Activated effector memory CD4-positive, alpha-beta T cell treated with Interleukin-2 at 50 U/mL for 16 hours (primary cell): ENCODE results near the gene ANKRD11.
"Not testable (repeated sequence)": the region's sequence is repeated elsewhere in the genome, so short reads cannot be mapped to it uniquely, and the experiment has no call there.

Source experiments
- DNase-seq: peaks from one replicate; pipeline ENCODE4 v3.0.0-alpha.2; 2020

ANKRD11 gene

DNA sequence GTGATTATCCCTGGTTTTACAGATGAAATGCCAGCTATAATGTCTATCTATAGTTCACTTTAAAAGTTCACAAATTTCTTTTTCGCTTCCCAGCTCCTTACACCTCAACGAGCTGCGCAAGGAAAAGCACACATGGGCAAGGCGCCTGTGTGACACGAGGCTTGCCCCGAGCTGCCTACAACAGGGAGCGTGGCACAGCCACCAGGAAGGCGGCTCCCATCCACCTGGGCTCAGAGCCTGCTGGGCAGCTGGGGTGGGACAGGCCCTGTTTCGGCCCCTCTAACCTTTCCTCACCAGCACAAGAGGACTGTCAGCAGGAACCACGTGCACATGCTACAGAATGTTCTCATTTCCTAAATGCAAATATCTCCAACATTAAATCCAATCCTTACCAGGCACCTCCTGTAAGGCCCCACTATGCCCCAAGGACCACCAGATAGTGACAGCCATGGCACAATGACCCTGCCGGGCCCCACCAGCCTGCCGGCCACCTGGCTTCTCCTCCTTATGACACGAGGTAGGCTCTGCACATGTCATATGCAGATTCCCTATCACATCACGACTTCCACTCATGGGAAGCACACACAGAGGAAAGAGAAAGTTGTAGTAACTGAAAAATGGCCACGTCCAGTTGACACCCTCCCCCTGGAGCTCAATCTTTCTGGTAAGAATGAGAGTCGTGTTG lies 180.8 kb downstream of the ANKRD11 start:
- no peak for DNase-seq

DNA sequence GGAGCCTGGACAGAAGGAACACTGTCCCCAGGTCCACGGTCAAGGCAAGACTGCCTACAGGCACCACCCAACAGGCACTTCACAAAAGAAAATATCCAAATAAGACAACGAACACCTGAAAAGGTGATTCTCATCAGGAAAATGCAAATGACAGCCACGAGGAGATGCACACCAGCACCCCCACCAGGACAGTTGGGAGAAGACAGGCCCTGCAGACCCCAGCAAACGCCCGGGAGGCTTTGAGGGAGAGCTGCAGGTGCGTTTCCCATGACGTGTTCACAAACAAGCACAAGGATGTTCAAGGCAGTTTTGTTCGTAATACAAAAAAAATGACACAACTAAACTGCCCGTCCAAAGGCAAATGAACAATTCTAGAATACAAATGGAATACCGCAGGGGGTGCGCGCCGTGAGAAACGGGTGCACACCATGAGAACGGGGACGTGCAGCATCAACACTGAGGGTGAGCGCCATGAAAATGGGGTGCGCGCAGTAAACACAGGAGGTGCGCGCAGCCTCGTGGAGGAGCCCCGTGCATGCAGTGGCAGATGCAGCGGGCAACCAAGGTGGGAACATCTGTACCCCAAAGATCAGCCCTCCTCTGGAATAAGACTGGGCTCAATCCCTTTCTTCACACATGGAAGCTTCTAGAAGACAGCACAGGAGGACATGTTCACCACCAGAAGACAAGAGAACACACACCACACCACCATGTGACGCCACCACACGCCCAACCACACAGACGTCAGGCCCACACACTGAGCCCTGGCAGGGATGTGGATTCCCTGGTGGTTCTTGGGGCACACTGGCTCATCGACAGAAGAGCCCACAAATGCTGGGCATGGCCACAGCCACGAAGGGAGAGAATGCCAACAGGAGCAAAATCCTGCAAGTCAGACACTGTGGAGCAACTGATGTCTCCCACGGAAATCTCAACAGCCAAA lies 181.7 kb downstream of the ANKRD11 start:
- no peak for DNase-seq

DNA sequence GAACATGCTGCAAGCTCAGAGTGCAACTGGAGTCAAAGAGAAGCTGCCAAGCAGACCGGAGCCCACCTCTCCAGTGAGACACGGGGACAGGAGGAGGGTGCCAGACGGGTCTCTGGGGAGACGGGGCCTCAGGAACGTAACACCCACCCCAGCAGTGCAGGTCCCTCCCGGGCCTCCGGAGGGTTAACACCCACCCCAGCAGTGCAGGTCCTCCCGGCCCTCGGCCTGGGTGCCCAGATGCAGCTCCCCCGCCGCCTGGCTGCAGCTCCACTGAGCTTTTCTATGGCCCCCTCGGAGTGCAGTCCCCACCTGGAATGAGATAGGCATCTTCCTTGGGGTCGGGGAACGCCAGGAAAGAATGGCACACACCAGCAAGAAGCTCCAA lies 182.9 kb downstream of the ANKRD11 start:
- DNase-seq: no peak

DNA sequence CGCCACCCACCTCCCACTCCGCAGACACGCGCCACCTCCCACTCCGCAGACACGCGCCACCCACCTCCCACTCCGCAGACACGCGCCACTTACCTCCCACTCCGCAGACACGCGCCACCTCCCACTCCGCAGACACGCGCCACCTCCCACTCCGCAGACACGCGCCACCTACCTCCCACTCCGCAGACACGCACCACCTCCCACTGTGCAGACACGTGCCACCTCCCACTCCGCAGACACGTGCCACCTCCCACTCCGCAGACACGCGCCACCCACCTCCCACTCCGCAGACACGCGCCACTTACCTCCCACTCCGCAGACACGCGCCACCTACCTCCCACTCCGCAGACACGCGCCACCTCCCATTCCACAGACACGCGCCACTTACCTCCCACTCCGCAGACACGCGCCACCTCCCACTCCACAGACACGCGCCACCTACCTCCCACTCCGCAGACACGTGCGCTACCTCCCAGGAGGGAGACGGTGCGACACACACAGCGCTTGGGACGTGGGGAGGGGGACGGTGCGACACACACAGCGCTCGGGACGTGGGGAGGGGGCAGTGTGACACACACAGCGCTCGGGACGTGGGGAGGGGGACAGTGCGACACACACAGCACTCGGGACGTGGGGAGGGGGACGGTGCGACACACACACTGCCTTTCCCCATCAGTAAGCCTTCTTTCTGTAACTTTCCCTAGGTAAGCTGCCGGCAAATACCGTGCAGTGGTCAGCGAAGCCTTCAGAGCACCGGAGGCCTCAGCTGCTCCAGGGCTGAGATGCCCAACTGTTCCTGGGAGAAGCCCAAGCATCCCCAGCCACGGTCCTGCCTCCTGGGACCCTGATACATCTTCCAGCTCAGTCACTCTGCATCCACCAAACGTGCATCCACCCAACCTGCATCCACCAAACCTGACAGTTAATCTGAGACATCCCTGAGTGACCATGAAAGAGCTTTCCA lies 183.6 kb downstream of the ANKRD11 start:
- not testable (repeated sequence) for DNase-seq

DNA sequence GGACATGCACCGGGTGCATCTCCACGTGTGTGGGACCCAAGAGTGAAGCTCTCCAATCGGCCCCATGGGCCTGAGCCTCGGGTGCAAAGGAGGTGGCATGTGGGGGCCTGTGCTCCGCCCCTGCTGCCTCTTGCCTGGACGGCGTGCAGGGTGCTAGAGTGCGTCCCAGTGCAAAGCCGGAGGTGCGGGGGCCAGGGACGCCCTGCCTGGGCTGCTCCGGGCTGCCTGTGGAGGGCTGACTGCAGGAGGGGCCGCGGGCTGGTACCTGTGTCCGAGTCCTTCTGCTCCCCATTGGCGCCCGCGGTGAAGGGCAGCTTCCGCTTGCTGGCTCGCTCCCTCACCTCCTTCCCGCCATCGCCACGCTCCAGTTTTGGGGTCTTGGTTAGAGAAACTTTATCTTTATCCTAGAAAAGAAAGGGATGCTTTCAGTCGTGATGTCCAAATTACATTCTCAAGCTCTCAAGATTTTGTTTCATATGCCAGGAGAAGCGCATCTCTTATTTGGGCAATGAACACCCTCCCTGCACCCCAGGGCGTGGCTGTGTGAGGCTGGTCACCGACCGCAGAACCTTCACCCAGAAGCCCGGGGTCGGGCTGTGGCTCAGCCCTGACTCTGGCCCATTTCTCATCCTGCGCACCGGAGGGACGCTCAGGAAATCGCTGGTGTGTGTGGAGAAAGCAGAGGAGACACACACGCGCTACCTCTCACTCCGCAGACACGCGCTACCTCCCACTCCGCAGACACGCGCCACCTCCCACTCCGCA lies 185.2 kb downstream of the ANKRD11 start:
- DNase-seq: no peak

DNA sequence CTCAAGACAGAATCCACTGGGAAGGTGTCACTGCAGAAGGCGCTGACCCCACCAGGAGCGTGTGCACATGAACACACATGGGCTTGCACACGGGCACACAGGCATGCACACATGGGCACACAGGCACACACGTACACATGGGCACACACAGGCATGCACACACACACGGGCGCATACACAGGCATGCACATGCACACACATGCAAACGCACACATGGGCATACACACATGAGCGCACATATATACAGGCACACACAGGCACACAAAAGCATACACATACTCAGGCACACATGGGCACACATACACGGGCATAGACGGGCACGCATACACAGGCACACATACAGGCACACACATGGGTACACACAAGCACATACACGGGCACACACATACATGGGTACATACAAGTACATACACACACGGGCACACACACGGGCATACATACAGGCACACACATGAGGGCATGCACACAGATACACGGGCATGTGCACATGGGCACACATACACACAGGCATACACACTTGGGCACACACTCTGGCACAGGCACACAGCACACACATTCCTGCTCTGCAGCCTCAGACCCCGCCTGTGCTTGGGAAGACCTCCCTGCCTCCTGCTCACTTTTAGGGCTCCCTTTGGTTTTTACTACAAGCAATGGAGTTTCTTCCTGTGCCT lies 186.0 kb downstream of the ANKRD11 start:
- DNase-seq: no peak

DNA sequence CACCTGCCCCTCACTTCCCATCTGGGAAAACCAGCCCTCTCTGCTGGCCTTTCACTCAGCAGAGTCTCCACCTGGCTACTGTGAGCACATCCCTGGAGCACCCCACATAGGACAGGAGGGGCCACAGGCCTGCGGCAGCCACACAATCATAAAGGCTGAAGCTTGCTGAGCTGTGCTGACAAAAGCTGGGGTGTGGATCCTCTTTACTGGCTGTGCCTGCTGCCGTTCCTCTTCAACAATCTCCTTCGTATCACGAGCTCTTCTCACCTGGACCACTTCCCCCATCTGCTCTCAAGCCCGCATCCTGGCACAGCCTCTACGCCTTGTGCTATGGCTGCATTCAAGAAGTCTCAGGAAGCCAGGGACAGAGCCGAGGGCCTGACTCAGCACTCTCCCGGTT lies 186.7 kb downstream of the ANKRD11 start:
- DNase-seq: no peak

DNA sequence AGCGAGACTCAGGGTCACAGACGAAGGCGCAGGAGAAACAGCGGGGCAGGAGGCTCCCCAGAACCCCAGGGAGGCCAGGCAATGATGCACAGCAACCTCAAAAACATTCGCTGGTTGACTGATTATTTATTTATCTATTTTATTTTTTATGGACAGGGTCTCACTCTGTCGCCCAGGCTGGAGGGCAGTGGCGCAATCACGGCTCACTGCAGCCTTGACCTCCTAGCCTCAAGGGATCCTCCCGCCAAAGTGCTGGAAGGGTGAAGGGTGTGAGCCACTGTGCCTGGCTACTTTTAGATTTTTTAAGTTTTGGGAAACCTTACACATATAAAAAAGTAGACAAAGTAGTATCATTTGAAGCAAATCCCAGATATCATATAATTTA lies 189.4 kb downstream of the ANKRD11 start:
- no peak for DNase-seq

DNA sequence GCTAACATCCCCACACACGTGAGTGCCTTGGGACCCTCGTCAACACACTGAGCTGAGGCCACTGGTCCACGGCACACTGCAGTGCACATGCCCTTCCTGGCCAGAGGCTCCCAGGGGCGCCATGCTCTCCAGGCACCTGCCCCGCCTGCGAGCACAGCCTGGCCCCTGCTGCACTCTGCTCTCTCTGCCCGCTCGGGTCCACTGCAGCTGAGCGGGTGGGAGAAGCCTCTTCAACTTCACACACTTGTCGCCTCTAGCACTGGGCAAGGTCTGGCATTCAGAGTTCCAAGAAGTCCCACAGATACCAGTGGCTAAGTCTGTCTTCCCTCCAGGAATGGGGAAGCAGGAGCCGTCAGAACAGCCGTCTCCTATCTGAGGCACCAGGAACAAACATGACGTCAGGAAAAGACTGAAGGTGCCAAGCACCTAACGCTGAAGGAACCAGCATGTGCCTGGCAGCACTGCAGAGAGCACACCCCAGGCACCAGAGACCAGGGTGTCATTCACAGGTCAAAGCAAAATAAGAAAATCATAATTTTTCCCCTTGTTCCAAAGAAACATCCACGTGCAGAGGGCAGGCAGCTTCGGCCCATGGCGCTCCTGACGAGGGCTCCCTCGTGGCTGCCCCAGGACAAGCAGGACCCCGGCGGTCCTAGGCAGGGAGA lies 189.9 kb downstream of the ANKRD11 start:
- DNase-seq: no peak

DNA sequence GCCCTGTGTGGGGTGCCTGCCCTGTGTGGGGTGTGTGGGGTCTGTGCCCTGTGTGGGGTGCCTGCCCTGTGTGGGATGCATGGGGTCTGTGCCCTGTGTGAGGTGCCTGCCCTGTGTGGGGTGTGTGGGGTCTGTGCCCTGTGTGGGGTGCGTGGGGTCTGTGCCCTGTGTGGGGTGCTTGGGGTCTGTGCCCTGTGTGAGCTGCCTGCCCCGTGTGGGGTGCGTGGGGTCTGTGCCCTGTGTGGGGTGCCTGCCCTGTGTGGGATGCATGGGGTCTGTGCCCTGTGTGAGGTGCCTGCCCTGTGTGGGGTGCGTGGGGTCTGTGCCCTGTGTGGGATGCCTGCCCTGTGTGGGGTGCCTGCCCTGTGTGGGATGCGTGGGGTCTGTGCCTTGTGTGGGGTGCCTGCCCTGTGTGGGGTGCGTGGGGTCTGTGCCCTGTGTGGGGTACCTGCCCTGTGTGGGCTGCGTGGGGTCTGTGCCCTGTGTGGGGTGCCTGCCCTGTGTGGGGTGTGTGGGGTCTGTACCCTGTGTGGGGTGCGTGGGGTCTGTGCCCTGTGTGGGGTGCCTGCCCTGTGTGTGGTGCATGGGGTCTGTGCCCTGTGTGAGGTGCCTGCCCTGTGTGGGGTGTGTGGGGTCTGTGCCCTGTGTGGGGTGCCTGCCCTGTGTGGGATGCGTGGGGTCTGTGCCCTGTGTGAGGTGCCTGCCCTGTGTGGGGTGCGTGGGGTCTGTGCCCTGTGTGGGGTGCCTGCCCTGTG lies 190.8 kb downstream of the ANKRD11 start:
- not testable (repeated sequence) for DNase-seq

DNA sequence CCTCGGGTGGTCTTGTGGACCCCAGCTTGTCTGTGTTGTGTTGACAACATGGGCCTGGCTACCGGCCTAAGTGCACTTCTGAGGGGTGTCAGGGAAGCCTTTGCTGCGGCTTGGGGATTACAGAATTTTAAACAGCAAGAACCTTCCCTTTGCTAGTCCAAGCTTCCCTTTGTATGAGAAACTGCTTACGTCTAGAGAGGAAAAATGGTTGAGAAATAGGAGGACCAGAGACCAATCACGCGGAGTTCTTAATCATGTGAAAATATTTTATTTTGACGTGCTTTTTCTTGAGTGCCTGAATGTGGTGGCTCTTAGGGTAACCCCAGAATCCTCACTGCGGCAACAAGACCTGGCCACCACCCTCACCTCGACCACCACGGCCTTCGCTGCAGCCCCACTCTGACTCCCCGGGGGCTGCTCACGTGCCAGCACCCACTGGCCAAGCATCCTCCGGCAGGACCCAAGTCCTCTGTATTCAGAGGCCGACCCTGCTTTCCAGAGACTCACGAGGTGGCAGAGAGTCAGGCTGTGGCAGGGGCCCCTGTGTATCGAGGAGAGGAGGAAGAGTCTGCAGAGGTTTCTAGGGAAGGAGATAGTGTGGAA lies 191.6 kb downstream of the ANKRD11 start:
- DNase-seq: no peak

DNA sequence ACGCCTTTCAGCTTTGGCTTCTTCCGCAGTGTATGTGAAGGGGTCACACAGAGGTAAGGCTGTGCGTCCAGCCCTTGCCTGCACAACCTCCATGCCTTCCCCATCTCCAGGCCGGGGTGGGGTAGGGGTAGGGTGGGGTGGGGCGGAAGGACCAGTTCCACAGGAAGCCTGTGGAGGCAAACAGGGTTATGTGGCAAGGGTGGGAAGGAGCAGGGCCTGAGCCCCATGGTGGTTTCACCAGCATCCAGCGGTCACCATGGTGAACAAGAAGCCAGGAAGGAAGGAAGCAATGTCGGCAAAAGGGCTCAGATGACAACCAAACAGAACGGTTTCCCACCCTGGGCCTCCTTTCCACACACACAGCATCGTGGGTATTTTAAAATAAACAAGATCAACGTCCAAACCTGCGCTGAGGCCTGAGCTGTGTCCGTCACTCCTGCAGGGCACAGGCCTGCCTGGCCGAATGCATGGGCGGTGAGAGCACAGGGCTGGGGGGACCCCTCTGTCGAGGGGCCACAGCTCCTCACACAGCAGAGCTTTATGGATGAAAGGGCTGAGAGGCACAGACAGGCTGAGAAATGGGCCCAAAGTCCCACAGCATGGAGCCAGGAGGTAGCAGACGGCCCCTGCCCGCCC lies 192.3 kb downstream of the ANKRD11 start:
- DNase-seq: no peak

DNA sequence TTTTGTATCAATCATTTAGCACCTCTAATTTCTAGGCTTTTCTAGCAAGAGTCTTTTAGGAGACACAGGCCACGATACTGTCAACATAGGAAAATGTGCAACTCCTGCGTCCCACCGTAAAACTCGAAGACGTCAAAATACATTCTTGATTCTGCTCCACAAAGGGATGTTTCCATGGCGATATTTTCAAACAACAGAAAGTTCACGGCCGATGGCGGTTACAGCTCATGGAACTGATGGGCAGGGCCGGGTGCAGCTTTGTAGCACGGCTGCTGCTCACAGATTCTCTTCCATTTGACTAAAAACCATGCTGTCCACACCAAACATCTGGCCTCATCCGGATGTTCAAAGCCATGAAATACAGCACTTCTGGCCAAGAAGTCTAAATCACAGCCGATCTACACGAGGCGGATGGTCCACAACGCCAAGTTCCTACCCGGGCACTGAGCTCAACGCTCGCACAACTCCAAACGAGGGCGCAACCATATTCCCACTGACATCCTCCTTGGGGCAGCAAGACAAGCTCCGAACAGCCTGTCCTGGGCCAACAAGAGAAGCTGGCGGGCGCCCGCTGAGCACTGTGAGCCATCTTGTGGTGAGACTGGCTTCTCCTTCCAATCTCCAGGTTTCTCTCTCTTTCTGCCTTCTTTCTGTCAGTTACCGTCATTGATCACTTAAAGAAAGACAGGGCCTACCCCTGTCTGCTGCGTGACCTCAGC lies 193.0 kb downstream of the ANKRD11 start:
- no peak for DNase-seq

DNA sequence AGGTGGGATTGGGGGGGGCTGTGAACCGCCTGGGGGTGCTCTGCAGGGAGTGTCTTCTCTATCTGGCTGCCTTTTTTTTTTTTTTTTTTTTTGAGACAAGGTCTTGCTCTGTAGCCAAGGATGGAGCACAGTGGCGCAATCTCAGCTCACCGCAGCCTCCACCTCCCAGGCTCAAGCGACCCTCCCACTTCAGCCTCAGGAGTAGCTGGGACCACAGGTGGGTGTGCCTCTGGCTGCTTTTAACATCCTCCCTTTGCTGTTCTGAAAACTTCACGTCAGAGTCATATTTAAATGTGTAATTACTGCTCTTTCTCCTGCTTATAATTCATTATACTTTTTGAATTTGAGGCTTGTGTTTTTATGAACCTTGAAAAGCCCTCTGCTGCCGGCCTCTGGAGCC lies 194.4 kb downstream of the ANKRD11 start:
- DNase-seq: no peak

DNA sequence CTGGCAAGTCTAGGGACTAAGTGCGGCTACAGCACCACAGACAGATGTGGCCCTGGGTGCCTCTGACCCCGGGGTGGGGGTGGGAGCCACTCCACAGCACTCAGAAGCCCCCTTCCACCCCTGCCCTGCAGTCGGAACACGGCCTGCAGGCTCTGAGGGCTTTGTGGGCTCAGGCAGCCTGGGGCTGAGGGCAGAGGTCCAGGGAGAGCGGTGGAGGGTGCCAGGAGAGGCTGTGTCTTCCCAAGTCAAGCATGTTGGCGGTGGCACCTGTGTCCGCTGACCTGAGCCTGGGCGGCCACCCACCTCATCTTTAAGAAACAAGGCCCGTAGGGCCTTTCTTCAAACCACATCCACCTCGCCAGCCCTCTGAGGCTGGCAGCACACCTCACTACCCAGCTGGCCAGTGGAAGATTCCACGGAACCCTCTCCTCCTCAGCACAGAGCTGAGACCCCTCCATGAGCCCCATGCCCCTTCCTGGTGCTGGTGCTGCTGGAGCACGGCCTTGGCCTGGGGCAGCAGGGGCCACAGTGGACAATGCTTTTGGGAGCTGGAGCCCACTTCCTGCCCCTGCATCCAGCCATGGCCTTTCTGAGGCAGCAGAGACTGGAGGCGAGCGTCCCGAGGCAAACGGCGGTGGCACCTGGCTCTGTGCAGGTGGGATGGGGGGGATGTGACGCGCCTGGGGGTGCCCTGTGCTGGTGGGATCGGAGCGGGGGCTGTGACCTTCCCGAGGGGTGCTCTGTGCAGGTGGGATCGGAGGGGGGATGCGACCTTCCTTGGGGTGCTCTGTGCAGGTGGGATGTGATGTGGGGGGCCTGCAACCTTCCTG lies 195.1 kb downstream of the ANKRD11 start:
- DNase-seq: no peak

DNA sequence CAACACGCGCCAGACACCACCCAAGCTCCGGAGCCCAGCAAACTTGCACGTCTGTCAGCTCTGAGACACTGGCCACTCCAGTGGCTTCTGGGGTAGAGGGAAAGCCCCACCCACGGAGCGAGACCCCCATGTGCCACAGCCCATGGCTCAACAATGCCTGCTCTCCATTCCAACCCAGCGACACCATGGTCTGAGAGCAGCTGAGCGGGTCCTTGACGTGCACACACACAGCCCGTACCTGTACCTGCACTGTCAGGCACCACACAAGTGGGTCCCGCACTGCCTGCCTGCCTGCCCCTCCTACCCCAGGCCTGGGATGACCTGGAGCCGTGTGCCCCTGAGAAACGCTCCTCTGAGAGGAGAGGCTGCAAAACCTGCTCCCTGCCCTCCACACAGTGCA lies 195.9 kb downstream of the ANKRD11 start:
- no peak for DNase-seq

DNA sequence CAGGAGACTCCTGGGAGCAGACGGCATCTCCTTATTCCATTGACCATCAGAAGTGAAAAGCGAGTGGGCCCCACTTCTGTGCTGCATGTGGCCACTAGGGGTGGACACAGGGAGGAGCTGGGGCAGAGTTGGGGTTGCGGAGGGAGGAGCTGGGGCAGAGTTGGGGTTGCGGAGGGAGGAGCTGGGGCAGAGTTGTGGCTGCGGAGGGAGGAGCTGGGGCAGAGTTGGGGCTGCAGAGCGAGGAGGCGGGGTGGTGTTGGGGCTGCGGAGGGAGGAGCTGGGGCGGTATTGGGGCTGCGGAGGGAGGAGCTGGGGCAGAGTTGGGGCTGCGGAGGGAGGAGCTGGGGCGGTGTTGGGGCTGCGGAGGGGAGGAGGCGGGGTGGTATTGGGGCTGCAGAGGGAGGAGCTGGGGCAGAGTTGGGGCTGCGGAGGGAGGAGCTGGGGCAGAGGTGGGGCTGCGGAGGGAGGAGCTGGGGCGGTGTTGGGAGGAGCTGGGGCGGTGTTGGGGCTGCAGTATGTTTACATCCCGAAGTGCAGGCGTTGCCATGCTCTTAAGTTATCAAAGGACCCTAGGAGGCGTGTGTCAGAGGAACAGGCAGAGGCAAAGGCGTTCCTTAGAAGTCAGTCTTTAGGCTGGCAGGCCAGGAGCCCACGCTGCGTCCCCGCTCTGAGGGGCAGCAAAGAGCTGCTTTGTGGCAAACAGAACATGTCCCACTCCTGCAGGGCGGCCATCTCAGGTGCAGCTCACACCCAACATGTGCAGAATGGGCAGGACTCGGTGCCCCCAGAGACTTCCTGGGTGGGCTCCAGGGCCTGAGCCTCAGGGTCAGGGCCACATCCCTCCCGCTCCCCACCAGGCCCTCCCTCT lies 196.9 kb downstream of the ANKRD11 start:
- DNase-seq: no peak
